ENCODE data around the gene SPHK2.
"Not testable (repeated sequence)": the region's sequence is repeated elsewhere in the genome, so short reads cannot be mapped to it uniquely, and the experiment has no call there.

Gene SPHK2, protein sequence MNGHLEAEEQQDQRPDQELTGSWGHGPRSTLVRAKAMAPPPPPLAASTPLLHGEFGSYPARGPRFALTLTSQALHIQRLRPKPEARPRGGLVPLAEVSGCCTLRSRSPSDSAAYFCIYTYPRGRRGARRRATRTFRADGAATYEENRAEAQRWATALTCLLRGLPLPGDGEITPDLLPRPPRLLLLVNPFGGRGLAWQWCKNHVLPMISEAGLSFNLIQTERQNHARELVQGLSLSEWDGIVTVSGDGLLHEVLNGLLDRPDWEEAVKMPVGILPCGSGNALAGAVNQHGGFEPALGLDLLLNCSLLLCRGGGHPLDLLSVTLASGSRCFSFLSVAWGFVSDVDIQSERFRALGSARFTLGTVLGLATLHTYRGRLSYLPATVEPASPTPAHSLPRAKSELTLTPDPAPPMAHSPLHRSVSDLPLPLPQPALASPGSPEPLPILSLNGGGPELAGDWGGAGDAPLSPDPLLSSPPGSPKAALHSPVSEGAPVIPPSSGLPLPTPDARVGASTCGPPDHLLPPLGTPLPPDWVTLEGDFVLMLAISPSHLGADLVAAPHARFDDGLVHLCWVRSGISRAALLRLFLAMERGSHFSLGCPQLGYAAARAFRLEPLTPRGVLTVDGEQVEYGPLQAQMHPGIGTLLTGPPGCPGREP

DNA sequence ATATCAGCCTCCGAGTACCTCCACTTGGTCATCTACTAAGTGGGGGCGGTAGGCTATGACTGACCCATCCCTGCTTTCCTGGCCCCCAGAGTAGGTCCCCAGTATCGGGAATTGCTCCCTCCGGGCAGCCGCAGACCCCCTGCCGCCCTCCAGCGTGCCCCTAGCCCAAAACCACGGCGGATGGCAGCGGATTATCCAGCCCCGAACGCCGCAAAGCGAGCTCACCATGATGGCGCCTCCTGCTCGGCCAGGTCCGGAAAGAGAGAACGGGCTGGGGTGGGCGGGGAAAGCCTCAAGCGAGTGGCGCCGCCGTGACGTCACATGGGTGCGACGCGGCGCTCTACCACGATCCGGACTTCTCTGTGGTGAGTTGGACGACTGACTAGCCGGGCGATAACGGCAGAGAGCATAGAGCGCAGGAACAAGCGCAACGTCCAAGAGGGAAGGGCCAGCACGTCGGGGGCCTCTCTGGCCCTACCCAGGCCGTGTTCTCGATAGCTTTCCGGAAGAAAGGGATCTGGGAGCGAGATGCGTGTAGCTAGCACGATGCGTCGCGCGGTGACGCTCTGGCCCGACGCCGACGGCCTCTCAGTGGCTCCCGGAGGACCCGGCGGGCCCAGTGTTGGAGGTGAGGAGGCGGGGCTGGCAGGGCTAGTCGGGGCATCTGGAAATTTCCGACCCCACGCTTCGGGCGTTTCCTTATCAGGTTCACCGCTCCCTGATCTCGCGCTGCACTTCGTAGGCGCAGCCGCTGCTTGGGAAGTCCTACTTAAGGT is at the start of gene SPHK2, which contains the start of gene RPL18:
TSS of gene SPHK2 (plus strand) at position 591 of the 776 bp plus-strand sequence. CDS start 1,009 bp downstream, outside the sequence.
TSS of gene RPL18 (minus strand) at position 263 of the 776 bp plus-strand sequence. CDS start at position 228, 35 bp downstream.
- DNase-seq (ENCODE audit: low read depth) = peak; percentile 100

DNA sequence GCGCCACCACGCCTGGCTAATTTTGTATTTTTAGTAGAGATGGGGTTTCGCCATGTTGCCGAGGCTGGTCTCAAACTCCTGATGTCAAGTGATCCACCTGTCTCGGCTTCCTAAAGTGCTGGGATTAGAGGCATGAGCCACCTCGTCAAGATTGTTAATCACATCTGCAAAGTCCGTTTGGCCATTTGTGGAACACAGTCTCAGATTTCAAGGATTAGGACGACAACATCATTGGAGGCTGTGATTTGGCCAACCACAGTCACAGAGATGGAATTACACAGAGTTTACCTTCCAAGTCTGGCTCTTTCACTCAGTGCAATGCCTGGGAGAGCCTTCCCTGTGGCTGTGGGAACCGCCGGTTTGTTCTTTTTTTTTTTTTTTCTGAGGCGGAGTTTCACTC is 49.5 kb upstream of the SPHK2 start:
- DNase-seq (ENCODE audit: low read depth) = peak; percentile 31

DNA sequence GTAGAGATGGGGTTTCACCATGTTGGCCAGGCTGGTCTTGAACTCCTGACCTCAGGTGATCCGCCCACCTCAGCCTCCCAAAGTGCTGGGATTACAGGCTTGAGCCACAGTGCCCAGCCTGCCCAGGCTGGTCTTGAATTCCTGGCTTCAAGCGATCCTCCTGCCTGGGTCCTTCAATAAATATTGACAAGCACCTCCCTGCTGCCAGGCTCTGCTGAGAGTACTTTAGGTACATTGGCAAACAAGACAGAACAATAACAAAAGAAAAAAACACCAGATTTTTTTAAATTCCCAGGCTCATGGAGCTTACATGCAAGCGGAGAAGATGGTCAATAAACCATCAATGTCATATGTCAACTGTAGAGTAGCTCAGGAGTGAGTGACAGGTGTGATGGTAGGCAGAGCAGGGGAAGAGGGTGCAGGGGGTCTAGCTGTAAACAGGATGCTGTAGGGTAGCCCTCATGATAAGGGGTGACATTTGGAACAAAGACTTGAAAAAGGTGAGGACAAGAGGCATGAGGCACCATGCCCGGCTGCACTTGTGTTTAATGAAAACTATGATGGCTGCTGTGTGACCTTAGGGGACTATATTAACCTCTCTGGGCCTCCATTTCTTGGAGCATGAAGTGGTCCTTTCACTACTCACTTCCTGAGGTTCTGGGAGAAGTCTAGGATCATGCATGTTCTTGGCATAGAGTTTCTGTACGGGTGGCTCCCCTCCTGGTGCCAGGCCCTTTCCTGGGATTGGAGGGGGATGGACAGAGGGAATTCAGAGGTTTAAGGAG is 47.7 kb upstream of the SPHK2 start:
- no peak for DNase-seq (ENCODE audit: low read depth)

DNA sequence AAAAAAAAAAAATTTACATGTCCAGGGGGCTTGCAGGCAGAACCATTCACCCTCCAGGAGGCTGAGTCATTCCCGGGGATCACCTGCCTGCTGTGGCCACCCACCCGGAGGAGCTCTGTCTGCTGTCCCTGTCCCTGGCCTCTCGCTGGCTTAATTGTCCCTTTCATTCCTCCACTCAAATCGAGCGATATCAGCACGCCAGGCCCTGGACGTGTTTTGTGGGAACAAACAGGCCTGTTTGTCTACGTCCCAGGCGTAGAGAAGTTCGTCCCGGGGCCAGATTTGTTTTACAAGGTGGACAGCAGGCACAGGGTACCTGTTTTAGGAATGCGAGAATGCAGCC is 46.2 kb upstream of the SPHK2 start:
- DNase-seq (ENCODE audit: low read depth) = no peak

DNA sequence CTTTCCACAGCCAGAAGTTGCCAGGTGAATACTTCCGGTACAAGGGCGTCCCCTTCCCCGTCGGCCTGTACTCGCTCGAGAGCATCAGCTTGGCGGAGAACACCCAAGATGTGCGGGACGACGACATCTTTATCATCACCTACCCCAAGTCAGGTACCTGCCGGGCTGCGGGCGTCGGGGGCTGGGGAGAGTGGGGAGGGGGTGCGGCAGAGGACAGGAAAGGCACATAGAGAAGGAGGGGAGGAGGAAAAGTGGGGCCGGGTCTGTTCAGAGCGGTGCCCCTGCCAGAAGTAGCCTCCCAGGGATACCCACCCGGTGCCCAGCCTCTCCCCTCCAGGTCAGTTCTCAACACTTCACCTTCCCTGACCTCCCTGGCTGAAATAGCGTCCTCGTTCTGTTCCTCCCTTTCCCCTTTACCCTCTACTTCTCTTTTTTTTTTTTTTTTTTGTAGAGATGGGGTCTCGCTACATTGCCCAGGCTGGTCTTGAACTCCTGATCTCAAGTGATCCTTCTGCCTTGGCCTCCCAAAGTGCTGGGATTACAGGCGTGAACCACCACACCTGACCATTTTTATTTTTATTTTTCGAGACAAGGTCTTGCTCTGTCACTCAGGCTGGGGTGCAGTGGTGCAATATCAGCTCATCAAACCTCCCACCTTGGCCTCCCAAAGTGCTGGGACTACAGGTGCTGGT is 43.2 kb upstream of the SPHK2 start:
- DNase-seq (ENCODE audit: low read depth) = no peak

DNA sequence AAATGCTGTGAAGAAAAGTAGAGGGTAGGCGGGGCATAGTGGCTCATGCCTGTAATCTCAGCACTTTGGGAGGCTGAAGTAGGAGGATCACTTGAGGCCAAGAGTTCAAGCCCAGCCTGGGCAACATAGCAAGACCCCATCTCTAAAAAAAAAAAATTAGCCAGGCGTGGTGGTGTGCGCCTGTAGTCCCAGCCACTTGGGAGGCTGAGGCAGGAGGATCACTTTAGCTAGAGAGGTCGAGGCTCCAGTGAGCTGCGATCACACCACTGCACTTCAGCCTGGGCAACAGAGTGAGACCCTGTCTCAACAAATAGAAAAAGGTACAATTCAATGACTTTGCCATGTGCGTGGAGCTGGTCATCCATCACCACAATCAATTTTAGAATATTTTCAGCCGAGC is 41.4 kb upstream of the SPHK2 start:
- DNase-seq (ENCODE audit: low read depth) = not testable (repeated sequence)

DNA sequence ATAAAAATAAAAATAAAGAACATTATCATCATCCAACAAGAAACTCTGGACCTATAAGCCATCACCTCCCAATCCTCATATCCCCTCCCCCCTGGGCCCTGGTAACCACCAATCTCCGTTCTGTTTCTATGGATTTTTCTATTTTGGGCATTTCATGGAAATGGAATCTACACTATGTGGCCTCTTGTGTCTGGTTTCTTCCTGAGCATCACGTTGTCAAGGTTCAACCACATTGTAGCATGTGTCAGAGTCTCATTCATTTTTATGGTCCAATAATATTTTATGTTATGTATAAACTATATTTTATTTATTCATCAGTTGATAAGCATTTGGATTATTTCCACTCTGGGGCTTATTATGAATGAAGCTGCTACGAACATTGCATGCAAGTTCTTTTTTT is 40.4 kb upstream of the SPHK2 start:
- DNase-seq (ENCODE audit: low read depth) = no peak

DNA sequence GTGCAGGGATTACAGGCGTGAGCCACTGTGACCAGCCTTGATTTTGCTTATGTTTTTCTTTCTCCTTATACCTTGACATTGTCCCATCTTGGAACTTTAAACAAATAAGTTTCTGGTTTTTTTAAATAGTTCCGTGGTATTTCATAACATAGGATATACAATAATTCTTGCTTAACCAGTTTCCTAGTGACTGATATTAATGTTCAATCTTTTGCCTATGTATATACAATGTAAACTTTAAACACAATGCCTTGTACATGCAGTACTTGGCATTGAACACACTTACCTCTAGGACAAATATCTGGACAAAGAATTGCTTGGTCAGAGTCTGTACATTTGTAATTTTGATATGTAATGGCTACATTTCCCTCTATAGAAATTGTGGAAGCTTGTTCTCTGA is 37.1 kb upstream of the SPHK2 start:
- DNase-seq (ENCODE audit: low read depth) = no peak

DNA sequence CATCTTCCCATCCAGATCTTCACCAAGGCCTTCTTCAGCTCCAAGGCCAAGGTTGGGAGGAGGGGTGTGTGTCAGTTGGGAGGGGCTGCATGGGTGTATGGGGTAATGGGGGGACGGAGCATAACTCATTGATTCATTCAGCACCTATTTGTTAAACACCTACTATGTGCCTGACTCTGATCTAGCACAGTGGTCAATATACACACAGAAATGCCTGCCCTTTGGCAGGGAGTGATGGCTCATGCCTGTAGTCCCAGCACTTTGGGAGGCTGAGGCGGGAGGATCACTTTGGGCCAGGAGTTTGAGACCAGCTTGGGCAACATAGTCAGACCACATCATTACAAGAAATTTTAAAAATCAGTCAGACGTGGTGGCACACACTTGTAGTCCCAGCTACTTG is 31.9 kb upstream of the SPHK2 start:
- no peak for DNase-seq (ENCODE audit: low read depth)

DNA sequence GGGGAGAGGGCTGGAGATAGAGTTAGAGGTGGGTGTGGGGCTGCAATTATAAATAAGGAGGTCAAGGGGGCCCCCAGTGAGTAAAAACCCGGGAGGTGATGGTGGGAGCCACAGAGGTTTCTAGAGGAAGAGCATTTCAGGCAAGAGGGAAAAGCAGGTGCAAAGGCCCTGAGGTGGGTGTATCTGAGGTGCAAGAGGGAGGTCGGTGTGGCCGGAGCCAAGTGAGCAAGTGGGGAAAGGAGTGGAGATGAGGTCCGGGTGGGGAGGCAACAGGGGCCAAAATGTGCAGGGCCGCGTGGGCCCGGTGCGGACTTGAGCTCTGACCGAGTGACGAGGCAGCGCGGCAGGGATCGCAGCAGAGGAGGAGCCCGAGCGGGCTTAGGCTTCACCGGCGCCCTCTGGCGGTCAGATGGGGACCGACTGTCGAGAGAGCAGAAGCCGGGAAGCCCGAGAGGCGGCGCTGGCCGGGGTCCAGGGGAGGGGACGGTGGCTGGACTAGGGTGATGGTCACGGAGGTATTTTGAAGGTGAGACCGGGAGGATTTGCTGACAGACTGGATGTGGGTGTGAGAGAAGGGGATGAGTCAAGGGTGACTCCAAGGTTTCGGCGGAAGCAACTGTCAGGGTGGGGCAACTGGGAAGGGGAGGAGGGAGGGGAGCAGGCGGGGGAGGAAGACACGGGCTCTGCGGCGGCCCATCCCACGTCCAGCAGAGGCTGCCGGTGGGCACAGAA is 30.5 kb upstream of the SPHK2 start:
- peak; percentile 70 for DNase-seq (ENCODE audit: low read depth)

DNA sequence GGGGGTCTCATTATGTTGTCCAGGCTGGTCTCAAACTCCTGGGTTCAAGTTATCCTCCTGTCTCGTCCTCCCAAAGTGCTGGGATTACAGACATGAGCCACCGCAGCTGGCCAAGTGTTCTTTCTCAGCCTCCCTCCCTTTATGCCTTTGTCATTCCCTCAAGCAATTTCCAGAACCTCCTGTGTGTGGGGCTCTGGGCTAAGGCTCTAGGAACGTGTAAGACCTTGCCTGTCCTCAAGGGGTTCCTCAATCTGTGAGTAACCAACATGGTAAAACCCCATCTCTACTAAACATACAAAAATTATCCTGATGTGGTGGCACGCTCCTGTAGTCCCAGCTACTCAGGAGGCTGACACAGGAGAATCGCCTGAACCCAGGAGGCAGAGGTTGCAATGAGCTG is 28.3 kb upstream of the SPHK2 start:
- DNase-seq (ENCODE audit: low read depth) = no peak

DNA sequence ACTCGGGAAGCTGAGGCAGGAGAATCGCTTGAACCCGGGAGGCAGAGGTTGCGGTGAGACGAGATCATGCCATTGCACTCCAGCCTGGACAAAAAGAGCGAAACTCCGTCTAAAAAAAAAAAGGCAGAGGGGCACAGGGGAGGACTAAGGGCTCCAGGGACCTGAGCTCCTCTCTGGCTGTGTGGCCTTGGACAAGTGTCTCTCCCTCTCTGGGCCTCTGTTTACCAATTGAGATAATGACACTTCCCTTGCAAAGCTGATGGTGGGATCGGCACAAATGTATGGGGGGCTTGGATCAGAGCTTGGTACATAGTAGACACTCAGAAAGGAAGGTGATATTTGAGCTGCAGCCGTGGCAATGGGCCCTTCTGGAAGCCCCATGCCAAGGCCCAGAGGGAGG is 24.1 kb upstream of the SPHK2 start:
- DNase-seq (ENCODE audit: low read depth) = no peak

DNA sequence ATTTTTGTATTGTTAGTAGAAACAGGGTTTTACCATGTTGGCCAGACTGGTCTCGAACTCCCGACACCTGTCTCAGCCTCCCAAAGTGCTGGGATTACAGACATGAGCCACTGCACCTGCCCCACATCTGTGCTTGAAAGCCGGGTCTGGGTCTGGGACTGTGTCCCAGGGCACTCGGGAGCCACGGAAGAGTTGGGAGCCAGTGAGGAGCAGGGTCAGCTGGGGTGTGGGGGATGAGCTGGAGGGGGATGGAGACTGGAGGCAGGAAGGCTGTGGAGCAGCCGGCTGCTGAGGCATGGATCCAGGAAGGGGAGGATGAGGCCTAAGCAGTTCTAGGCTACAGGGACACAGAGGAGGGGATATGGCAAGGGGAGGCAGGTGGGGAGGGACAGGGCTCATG is 23.5 kb upstream of the SPHK2 start:
- DNase-seq (ENCODE audit: low read depth) = no peak

DNA sequence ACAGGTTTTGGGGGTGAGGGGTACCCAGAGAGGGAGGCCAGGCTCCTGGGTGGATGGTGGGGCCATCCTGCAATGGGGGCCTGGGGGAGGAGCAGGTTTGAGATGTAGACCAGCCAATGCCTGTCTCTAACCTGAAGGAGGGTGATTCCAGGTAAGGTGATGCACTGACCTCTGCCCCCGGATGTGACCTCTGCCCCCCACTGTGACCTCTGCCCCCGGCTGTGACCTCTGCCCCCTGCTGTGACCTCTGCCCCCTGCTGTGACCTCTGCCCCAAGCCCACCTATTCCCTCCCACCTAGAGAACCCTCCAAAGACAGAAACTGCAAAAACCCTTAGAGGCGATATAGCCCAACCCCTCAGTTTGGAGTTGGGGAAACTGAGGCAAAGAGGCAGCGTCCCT is 23.1 kb upstream of the SPHK2 start:
- DNase-seq (ENCODE audit: low read depth) = no peak

DNA sequence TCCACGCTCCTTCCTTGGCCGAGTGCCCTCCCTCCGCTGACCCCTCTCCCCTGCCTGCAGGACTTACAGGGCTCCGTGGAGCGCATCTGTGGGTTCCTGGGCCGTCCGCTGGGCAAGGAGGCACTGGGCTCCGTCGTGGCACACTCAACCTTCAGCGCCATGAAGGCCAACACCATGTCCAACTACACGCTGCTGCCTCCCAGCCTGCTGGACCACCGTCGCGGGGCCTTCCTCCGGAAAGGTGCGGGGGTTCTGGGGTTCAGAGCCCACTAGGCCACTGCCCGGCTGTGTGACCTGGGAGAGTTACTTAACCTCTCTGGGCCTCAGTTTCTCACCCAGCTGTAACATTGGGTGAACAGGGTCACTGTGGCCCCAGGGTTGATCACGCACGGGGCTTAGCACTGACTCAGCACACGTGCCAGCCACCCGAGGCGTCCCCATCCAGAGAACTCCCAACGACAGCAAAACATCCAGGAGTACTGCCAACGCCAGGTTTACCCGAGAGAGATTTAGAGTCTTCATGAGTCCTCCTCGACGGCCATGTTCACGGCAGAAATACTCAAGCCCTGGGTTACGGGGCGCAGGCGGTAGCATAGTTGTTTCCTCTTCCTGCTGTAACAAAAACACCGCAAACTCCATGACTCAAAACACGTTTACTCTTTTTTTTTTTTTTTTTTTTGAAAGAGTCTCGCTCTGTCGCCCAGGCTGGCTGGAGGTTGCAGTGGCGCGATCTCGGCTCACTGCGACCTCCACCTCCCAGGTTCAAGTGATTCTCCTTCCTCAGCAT is 22.4 kb upstream of the SPHK2 start:
- no peak for DNase-seq (ENCODE audit: low read depth)

DNA sequence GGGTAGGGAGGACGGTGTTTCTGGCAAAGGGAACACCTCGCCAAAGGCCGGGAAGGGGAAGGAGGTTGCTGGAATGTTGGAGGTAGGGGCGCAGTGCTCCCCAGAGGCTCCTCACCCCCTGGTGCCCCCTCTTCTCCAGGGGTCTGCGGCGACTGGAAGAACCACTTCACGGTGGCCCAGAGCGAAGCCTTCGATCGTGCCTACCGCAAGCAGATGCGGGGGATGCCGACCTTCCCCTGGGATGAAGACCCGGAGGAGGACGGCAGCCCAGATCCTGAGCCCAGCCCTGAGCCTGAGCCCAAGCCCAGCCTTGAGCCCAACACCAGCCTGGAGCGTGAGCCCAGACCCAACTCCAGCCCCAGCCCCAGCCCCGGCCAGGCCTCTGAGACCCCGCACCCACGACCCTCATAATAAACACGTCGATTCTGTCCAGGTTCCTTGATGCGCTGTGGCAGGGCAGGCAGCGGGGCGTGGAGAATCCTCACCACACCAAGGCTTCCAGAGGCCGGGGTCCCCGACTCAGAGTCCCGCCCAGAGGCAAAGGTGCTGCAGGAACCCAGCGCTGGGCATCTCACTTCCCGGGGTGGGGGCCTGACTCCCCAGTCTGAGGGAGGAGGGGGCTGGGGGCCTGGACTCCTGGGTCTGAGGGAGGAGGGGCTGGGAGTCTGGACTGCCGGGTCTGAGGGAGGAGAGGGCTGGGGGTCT is 20.2 kb upstream of the SPHK2 start:
- DNase-seq (ENCODE audit: low read depth) = no peak

DNA sequence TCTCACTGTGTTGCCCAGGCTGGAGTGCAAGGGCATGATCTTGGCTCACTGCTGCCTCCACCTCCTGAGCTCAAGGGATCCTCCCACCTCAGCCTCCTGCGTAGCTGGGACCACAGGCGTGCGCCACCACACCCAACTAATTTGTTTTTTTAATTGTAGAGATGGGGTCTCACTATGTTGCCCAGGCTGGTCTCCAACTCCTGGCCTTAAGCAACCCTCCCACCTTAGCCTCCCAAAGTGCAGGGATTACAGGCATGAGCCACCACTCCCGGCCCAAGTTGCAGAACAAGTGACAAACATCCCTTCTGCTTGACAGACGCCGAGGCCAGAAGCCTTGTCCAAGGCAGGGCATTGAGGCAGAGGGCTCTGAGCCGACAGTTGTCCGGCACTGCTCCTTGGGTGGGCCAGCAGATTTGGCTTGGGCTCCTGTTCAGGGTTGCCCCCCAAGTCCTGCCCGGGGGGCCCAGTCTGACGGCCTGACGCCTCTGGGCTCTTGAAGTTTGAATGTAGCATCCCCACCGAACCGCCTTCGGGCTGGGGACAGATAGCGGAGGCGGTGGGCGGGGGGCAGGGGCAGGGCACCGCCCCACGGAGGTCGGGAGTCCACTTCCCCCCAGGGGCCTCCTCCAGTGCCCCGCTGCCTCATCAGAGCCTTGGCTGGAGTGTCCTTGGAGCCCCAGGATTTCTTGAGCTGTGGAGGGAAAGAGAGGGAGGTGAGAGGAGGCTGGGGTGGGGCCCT is 18.5 kb upstream of the SPHK2 start:
- no peak for DNase-seq (ENCODE audit: low read depth)

DNA sequence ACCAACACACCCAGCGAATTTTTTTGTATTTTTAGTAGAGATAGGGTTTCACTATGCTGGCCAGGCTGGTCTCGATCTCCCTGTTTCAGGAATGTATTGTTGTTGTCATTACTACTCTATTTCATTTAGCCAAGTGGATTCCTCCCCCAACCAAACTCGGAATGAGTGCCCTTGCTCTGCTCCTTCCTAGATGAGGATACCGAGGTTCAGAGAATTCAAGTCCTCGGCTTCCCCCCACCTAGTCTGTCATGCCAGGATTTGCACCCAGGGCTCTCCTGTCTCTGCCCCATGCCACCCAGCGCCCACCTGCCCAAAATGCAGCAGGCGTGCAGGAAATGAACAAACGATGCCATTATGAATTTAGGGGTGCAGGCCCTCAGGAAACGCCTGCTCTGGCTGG is 16.3 kb upstream of the SPHK2 start:
- no peak for DNase-seq (ENCODE audit: low read depth)

DNA sequence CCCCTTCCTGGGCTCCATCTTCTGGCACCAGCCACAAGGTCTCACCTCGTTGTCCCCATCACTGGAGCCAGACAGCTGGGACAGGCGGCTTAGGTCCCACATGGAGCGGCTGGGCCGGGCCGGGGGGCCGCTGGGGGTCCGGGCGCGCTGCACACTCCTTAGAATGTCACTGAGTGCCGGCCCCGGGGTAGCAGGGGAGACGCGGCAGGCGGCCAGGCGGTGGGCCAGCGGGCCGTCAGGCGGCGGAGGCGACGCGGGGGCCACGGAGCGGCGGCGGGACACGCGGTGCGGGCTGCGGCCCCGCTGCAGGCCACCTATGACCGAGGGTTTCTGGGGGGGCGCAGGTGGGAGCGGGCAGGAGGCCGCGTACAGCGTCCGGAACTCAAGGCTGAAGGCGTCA is 15.9 kb upstream of the SPHK2 start:
- DNase-seq (ENCODE audit: low read depth) = no peak
